GM18502 (cell line): Measurements from ENCODE around the gene NKIRAS2.

Experiments
- ATAC-seq: cut with Tn5 transposase; IDR thresholded peaks from one replicate; pipeline ENCODE4 v1.9.1; 2021; ENCODE audit warnings: mild to moderate bottlenecking; ENCODE audit not compliant: unreplicated experiment, poor library complexity

The NKIRAS2 gene

DNA sequence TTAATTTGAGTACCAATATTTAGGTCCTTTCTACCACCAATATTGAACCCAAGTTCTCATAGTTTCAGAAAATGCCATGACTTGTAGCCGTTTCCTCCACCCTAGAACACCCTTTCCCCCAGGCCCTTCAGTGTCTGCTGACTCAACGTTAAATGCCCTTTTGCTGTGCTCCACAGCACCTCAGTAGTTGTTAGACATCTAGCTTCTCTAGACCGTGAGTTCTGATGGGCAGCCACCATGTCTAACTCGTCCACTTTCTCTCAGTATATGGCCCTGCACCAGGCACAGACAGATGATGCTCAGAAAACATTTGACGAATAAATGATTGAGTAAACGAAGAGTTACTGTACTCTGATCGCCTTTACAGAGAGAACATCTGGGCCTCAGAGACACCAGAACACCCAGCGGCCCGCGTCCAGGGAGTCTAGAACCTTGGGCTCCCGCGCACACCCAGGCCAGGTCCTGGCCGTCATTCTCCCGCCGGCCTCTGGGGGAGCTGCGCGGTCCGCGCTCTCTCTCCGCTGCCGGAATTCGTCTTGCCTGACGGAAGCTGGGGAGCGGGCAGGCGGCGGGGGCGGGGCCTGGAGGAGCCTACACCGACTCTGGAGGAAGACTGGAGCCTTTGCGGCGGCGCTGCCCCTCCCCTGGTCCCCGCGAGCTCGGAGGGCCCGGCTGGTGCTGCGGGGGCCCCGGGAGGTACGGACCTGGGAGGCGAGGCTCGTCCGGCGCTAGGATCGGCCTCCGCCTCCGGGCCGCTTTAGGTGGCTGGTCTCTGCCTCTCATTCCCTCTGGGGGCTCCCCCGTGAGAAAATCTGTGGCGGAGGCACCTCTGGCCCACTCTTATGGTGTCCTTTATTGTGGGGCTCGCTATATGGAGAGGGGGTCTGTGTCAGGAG lies at the start of gene NKIRAS2:
TSS of gene NKIRAS2 (plus strand) at position 582 of the 896 bp plus-strand sequence. CDS start 1,488 bp downstream, outside the sequence.
- peak; percentile 58 for ATAC-seq

DNA sequence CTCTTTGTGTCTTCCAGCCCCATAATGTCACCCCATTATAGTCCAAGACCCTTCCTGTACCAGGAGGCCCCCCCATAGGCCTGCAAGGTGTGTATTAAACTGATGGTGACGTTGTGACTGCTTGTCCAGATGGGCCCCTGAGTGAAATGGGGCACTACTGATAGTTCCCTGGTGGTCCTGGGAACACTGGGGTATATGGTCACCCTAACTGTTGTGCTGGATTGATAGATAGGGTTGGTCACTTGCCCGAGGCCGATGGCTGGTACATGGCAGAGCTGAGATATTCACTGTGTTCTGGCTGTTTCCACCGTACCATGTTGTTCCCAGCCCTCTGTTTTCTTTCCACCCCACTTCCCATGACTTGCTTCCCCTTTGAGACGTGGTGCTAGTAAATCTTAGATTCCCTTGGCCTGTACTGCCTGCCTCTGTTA lies 49.0 kb upstream of the NKIRAS2 start:
- ATAC-seq = no peak

DNA sequence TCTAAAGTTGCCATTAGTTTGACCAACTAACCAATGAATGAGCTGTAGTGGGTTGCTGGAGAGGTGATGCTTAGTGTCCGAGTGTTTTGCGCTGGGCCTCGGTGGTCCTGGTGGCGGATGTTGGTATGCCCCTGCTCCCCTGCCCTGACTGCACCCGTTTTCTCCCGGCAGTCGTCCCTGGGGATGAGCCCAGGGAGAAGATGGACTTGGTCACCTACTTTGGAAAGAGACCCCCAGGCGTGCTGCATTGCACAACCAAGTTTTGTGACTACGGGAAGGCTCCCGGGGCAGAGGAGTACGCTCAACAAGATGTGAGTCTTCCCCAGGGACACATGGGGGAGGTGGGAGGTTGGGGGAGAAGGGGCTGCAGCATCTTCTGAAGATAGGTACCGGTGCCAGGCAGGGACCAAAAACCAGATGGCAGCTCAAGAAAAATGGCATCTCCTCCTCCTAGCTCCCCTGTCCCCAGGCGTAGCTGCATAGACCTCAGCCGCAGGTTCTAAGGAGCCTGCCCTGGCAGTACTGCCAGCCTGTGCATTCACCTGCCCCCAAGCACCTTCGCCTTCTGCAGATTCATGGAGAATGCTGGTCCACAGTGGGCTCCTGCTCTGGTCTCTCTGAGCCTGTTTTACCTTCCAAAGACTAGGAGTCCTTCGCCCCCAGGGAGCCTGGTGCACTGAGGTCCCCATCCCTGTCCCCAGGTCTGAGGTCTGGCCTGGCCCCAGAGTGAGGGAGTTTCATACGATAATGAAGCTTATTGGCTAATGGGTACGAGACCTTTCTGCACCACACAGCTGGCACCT lies 48.0 kb upstream of the NKIRAS2 start:
- no peak for ATAC-seq

DNA sequence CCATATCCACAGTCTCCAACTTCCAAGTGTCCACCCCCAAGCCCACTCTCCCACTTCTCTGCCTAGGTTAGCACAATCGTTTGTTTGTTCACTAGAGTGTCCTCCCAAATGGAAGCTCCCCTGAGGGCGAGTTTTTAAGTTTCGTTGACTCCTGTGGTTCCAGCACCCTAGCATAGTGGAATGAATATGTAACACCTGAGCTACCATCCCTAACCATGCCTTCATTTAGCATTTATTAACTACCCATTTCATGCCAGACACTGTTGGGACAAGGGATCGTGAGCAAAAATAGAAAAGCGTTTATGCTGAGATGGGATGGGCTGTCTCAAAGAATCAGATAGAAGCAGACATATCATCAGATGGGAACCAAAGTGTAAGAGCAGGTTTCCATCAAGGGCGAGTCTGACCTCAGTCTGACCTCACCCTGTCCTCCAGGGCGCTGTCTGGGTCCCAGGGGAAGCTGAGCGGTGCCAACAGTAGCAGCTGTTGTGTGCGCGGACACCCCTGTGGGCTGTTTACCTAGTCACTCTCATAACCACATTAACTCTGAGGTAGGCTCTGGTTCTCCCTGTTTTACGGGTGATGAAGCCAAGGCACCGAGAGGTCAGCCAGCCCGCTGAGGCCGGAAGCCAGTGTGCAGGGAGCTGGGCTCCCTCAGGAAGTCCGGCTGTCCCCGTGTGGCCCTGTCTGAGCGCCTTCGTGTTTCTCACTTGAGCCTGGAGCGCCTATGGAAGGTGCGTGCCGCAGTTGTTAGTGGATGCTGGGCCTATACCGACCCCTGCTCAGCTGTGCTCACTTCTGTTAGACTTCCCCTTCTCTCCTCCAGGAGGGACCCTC lies 47.1 kb upstream of the NKIRAS2 start:
- ATAC-seq = no peak

DNA sequence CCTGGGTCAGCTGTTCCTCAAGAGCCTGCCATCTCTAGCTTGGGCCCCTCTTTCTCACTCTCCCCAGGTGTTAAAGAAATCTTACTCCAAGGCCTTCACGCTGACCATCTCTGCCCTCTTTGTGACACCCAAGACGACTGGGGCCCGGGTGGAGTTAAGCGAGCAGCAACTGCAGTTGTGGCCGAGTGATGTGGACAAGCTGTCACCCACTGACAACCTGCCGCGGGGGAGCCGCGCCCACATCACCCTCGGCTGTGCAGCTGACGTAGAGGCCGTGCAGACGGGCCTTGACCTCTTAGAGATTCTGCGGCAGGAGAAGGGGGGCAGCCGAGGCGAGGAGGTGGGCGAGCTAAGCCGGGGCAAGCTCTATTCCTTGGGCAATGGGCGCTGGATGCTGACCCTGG lies 46.5 kb upstream of the NKIRAS2 start:
- ATAC-seq = no peak

DNA sequence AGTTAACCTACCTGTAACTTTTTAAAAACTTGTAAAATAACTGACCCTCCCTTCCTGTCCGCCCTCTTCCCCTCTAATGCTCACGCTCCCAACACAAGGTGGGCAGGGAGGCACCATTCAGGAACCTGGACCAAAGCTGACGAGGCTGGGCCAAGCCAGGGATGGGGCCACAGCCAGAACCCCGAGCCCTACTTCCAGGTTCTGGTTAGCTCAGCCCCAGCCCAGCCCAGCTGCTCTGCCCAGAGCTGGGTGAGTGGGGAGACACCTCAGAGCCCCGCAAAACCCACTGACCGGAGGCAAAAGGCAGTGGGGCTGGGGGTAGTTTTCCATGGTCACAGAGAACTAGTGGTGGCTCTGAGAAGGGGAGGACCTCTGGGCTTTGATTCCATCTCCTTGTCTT lies 45.9 kb upstream of the NKIRAS2 start:
- ATAC-seq = no peak

DNA sequence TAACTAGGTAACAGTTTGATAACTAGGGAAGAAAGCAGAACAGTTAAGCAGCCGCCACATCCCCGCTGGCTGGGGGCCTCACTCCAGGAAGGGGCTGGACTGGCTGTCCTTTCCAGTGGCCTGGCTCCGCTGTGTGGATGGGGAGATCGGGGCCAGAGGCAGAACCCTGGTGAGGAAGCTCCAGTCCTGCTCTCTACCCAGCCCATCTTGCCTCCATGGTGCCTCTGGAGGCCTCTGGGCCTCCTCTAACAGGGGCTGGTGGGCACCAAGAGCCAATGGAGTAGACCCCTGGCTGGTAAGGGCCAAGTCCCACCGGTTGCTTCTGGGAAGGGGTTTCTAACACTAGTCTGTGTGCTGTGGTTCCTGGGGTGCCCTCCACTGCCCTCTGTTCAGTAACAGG lies 45.2 kb upstream of the NKIRAS2 start:
- no peak for ATAC-seq

DNA sequence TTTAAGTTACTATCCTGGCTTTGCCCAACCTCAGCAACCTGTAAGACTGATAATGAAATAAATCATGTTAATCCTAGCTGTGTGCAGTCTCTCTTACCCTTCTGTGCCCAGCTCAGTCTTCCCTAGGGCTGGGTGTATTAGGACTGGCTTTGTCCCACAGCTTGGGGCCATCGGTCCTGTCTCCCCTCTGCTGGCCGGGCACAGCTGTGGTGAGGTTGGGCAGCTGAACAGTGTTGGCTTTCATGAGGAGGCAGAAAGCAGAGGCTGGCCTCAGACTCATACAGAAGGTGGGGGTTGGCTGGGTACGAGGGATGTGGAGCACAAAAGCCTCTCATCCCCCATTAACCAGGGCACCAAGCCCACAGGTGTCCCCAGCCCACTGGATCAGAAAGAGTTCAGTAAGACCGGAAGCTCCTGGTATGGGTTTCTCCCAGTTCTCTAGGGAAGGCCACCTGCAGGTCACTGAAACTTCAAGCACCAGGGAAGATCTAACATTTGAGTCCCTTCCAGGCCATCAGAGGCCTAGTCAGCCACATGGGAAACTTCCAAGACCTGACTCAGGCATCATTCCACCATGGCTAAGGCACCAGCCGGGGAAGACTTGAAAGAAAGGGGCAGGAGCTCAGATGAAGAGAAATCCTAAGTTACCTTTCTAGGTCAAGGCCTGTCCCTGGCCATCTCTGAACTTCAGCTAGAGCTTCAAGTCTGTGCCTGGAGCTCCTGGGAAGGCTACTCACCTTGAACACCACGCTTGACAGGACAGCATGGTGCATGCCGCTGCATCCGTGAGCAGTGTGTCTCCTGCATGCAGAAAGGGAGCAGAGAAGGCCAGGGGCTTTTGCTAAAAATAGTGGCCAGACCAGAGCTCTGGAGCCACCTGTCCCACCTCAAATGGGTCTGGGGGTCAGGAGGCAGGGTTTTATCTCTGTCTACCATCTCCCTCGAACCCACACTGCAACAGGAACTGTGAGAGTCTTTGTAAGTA lies 44.5 kb upstream of the NKIRAS2 start:
- ATAC-seq = no peak

DNA sequence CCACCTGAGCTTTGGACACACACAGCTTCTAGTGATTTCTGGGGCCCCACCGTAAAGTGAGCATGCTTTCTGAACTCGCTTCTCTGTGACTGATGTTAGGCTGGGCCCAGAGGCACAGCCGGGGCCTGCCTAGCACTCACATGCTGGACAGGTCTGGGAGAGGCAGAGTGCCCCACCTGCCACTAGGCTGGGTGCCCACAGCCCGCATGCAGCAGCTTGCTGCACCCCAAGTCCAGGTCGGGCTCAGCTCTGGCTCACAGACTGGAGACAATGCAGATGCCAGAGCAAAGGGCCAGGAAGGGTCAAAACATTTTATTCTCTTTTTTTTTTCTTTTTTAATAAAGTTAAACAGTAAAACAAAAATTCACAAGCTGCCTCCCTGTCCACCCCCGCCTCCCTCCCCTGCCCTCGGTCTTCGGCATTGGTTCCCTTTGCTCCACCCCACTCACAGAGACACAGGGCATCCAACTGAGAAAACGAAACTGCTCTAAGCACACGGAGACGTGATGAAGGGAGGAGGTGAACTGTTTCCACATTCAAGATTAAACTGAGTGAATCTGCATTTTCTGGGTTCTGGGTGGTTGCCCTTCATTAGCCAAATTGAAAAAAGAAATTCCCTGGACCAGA lies 43.6 kb upstream of the NKIRAS2 start:
- no peak for ATAC-seq

DNA sequence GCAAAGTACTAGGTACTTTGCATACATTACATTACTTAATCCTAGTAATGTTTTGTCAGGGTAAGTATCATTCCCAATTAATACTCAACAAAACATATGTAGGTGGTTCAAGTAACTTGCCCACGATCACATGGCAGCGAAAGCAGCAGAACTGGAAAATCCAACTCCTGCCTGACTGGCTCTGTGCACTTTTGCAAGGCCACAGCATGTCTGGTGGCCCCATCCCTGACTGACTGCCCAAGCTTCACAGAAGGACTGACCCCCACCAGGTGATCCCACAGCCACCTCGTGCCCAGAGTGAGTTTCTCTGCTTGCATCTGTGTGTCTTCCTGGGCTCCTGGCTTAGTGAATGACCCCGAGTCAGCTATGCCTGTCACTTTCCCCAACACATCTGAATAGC lies 41.9 kb upstream of the NKIRAS2 start:
- ATAC-seq = no peak

DNA sequence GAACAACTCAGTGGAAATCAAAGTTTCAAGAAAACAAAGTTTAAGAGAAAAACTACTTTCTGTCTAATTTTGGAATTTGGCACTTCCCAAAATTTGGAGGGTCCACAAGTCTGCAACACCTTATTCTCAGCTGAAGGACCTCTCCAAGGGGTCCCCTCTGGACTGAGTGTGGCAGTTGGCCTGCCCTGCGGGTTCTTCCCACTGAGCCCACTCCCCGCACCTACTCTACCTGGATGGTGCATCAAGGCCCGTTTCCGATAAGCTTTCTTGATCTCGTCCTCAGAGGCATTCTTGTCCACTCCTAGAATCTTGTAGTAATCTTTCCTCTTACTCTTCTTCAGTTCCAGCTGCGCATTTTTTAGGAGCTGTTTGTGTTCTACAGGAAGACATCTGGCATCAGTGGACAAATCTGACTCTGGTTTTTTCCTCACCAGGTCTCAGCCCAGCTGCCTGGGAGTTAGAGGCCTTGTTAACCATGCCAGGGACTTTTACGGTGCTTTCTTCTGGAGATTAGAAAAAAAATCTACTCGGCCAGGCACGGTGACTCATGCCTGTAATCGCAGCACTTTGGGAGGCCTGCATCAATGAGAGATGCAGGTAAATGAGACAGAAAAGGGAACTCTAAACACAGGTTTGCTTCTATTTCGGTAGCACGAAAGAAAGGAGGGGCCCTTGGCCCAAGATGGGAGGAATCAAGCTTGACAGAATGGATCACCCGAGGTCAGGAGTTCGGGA lies 37.7 kb upstream of the NKIRAS2 start:
- no peak for ATAC-seq

DNA sequence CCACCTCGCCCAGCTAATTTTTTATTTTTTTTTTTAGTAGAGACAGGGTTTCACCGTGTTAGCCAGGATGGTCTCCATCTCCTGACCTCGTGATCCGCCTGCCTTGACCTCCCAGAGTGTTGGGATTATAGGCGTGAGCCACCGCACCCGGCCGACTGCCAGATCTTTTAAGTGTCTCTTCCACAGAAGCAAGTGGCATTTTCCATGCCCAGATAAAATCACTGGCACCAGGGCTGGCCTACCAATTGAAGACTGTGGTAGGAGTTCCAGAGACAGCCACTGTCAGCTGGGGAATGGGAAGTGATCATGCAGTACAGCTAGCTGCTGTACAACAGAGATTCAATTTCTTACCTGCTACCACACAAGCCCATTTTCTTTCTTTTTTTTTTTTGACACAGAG lies 35.4 kb upstream of the NKIRAS2 start:
- ATAC-seq = no peak

DNA sequence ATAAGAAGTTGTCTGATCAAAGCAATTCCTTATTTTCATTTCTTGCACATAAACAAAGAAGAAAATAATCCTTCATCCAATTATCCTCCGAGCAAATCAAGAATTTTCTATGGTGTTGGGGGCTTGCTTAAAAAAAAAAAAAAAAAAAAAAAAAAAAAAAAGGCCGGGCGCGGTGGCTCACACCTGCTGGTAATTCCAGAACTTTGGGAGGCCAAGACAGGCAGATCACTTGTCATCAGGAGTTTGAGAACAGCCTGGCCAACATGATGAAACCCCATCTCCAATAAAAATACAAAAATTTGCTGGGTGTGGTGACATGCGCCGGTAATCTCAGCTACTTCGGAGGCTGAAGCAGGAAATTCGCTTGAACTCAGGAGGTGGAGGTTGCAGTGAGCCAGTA lies 34.0 kb upstream of the NKIRAS2 start:
- ATAC-seq = no peak

DNA sequence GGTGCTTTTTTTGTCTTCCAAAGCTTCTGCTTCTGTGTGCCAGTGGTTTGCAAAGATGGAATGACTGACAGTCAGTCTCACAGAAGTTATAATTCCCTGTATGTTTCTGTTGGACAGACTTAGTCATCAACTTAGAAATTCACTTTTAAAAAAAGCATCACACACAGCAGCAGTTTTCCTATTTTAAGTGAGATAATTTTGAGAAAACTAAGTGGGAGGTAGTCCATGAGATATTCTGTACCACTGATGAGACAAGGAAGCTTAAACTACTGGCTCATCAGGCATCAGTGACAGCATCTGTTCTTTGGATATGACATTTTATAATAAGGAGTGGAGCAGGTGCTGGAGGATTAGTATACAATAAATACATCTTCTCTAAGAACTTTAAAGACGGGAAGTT lies 33.3 kb upstream of the NKIRAS2 start:
- ATAC-seq = no peak

DNA sequence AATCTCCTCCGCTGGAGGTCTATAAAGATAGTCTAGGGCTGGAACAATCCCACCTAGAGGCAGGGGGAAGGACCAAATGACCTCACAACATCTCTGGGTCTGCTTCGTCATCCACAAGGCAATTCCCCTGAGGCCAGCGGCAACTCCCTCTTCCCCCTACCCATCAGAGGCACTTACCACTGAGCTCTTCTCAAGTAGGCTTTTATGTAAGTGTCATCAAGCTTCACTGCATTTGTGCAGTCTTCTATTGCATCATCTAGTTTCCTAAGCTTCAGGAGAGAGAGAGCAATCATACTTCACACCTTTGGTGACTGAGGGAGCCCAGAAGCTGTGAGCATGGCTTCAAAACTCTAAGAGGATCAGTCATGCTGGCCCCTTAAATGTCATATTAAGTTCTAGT lies 32.2 kb upstream of the NKIRAS2 start:
- no peak for ATAC-seq

DNA sequence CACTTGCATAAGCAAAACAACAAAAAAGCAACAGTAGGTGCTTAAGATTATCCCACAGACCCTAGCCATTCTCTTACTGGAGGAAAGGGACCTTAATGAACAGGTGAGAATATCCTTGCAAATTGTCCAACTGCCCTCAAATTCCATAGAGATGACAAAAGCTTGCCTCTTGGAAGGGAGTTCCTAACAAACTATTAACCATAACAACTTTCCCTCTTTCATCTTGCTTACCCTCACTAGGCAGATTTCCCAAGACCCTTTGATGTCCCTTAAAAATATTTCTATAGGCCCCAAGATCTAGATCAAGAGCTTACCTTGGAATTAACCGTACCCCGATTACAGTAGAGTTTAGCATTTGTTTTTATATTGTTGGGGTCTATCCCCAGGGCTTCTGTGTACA lies 31.5 kb upstream of the NKIRAS2 start:
- no peak for ATAC-seq

DNA sequence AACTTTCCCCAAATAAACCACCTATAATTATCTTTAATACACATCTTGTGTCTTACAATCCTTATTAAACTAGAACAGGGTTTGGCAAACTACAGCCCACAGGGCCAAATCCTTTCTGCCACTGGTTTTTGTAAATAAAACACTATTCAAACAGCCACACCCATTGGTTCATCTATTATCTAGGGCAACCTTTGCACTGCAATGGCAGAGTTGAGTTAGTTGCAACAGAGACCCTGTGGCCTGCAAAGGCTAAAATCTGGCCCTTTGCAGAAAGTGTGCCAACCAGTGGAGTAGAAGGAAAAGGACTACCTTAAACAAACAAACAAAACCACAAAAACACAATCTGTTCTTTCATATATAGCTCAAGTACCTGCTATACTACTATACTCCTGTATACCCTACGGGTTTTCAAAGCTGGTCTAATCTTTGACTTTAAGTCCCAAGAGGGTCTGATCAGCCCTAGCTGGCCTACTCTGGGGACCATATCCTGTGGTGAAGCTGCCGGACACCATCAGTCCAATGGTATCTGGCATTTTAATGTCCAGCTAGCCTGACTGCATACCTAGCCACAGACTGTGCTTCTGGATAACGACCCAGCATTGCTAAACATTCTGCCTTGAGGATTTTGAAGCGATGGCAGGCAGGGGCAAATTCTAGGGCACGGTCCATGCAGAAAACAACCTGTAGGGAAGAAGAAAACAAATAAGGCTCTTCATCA lies 30.0 kb upstream of the NKIRAS2 start:
- no peak for ATAC-seq

DNA sequence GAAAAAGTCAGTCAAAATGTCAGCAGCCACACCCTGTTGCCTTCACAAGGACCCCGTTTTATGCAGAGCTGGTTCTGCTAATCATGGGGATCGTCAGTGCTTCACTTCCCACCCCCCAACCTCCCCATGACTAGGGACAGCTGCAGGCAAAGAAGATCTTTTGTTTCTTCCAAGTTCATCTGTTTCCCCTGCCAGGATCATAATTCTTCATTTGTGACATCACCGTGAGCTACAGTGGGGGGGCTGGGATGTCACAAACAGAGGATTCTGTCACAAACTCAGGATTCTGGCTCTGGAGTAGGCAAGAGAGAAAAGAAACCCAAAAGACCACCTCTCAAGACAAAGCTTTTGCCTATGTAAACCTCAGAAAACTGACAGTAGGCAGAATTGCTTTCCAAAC lies 27.3 kb upstream of the NKIRAS2 start:
- no peak for ATAC-seq
